KG1 (cell line): ENCODE data around the gene RTL9.
"Not testable (repeated sequence)": the region's sequence is repeated elsewhere in the genome, so short reads cannot be mapped to it uniquely, and the experiment has no call there.

Experiments
- DNase-seq: peaks from one replicate; lab custom pipeline; 2025; lab: John Stamatoyannopoulos, UW

RTL9 gene

DNA sequence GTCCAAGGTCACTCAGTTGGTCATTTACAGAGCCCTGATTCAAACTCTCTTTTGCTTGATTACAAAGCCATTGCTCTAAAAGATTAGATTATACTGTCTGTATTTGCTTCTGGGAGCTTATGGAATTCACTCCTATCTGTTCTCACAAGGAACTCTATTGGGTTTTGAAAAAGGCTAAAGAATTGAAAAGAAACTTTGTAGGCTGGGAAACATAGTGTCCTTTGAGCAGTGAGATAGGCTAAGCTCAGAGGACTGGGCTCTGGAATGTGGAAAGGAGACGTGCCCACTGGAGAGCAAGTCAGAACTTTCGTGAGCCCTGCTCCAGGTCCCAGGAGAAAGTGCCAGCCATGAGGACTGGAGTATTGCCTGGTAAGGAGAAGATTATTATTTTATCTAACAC, at the start of gene RTL9:
Gene RTL9, plus strand, starts transcription at position 301 of the 400 bp plus-strand sequence. CDS start 91,770 bp downstream, outside the sequence.
- DNase-seq: no peak

- no peak for DNase-seq
Measured at GRCh38 chrX:110310000-110310790, 48.5 kb upstream of the RTL9 start.

GRCh38 chrX:110310896-110311295, 47.8 kb upstream of the RTL9 start:
- DNase-seq: no peak

GRCh38 chrX:110311437-110312230, 47.0 kb upstream of the RTL9 start:
- DNase-seq: no peak

DNA sequence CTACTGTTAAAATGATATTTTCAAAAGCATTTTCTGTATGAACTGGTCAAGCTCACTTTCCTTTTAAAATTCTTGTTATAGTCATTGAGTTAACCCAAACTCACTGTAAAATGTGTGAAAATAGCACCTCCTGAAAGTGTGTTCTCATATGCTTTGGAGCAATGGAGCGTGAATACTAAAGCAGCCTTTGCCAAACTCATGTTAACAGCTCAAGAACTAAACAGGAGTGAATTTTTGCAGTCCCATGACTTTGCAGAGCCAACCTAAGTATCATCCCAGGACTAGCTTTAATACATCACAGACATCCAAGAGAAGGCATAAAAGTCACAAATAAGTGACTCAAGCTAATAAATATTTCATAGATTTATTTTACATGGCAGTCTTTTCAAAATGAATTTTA, 43.1 kb upstream of the RTL9 start:
- no peak for DNase-seq

DNA sequence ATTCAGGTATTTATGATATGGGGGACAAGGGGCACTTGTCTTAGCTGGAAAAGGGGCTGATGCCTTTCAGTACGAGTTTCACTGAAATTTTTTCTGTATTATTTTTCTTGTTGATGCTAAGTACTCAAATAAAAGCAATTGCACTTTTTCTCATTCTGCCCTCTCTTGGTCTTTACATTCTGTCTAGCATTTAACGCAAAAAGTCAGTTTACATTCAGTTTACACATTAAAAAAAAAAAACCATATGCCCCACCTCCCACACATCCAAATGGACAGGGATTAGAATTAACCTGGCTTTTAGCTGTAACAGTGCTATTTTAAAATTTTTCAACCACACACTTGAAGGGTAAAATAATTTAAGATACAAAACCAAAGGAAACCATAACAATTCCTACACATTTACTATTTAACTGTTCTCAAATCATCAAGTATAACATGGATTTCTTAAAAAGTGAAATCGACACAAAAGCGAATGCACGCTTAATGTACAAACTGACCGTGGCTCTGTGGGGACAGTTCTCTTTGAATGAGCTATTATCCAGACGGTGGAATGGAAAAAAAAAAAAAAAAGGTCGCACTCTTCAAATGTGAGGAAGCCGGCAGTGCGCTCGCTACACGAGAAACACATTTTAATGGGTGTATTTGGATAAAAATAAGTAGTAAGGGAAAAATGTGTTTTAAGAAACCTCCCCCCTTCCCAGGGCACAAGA, 42.1 kb upstream of the RTL9 start:
- no peak for DNase-seq

DNA sequence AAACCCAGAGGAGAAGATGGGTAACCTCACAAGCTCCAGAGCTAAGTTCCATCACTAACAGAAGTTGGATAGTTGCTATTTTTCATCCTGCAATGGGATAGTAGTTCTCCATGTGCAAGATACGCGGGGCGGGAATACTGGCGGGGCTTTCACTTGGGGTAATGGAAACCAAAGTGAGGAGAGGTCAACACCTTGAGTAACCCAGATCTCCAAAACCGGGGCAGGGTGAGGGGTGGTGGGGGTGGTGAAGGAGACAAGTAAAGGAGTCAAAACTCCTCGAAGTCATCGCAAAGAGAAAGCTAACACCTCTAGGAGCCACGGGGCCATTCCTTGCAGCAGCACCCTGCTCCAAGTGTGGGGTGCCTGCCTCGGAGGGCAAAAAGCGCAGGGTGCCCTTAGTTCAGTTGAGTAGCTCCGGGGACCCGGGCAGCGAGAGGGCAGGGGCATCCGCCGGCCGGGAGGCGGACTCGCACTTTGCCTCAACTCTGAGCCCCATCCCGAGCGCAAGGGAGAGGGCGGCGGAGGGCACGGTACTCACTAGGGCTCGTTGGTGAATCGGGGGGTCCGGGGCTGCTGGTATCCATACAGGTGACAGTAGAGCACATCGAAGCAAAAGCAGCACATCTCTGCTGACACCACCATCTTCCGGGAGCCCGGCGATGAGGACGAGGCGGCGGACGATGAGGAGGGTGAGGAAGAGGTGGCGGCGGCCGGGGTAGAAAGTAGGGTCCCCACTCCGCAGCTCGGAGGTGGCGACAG, 41.4 kb upstream of the RTL9 start:
- no peak for DNase-seq

GRCh38 chrX:110317820-110318663, 40.6 kb upstream of the RTL9 start, which contains the start of gene AMMECR1:
TSS of gene AMMECR1 (minus strand) at chrX:110318085. CDS start at chrX:110318071, 14 bp downstream.
- DNase-seq: peak; percentile 45

GRCh38 chrX:110318664-110318968, 40.0 kb upstream of the RTL9 start:
- DNase-seq: no peak

GRCh38 chrX:110320381-110320987, 38.2 kb upstream of the RTL9 start:
- no peak for DNase-seq

GRCh38 chrX:110321081-110321480, 37.6 kb upstream of the RTL9 start:
- no peak for DNase-seq

GRCh38 chrX:110321670-110322069, 37.0 kb upstream of the RTL9 start:
- DNase-seq: no peak

DNA sequence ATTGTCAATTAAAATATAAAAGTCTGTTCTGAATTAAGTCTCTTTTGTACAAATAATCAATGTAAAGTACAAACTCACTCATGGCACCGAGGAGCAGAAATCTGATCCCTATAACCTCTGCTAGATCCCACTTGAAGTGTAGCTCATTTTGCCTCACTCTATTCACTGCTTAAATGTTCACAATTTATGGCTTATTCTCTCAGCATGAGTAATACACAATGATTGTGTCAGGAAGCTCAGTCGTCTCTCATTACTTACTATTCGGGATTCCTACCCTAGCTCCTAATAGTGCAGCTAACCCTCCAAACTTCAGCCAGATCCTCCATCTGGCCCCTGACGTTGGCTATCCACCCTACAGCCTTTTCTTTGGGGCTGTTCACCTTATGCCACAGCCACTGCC, 36.0 kb upstream of the RTL9 start:
- no peak for DNase-seq

DNA sequence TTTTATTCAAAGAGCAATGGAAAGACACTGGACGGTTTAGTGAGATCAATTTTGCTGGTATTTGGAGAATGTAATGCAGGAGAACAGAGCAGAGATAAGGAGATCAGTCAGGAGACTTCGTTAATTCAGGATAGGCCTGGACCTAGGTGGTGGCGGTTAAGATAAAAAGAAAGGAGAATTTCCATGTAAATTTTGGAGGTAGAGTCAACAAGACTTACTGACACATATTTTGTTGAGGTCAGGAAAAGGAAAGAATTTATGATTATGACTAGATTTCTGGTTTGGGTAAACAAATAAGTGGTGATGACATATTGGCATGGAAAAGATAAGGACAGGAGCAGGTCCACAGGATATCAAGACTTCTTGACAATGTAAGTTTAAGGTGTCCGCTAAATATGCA, 31.9 kb upstream of the RTL9 start:
- no peak for DNase-seq

DNA sequence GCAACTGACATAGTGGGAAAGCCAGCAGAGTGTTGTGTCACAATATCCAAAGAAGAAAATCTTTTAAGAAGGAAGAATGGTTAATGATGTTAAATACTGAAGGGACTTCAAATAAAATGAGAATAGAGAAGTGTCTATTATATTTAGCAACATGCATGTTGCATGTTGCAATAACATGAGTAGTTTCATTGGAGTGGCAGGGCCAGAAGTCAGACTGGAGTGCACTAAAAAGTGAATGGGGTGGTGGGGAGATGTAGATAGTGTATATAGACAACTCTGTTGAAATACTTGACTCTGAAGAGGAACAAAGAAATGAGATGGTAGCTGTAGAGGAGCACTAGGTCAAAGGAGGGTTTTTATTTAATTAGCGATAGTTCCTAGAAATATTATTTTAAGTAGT, 31.3 kb upstream of the RTL9 start:
- no peak for DNase-seq

DNA sequence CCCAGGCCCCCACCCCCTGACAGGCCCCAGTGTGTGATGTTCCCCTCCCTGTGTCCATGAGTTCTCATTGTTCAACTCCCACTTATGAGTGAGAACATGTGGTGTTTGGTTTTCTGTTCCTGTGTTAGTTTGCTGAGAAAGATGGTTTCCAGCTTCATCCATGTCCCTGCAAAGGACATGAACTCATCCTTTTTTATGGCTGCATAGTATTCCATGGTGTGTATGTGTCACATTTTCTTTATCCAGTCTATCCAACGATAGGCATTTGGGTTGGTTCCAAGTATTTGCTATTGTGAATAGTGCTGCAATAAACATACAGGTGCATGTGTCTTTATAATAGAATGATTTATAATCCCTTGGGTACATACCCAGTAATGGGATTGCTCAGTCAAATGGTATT, 30.0 kb upstream of the RTL9 start:
- not testable (repeated sequence) for DNase-seq

- DNase-seq: no peak
Measured at GRCh38 chrX:110331444-110332030, 27.1 kb upstream of the RTL9 start.

- not testable (repeated sequence) for DNase-seq
Measured at GRCh38 chrX:110333458-110333857, 25.2 kb upstream of the RTL9 start.

GRCh38 chrX:110338935-110339334, 19.7 kb upstream of the RTL9 start:
- DNase-seq: no peak
